H1 (cell line): ENCODE results near the gene RAB3D. TPM values are rescaled to one million over a fixed set of nuclear protein-coding genes. Genes with fewer than 3 reads are reported as not detected.
A peak's percentile ranks its signal among the peaks of the same experiment; 100 is the strongest.

Experiments
- CTCF ChIA-PET: fragments of 300-600 bp; sonication (Branson Sonifier 250); formaldehyde crosslinking; loops from one replicate; lab custom pipeline; 2021; ENCODE audit not compliant: partially characterized antibody; lab: Charles Lee
- POLR2A ChIA-PET: fragments of 300-600 bp; sonication (Branson Sonifier 250); formaldehyde crosslinking; loops from one replicate; lab custom pipeline; 2021; ENCODE audit warnings: inconsistent platforms; ENCODE audit not compliant: partially characterized antibody; lab: Charles Lee
- DNase-seq, 2 experiments: peaks; one replicate each; pipeline versions ENCODE4 v3.0.0 to v3.0.0-alpha.2; 2010 to 2022; ENCODE audit warnings: low spot score in 2 of 2, low read depth in 1 of 2, mixed read lengths in 1 of 2
- FAIRE-seq: peaks from 2 replicates; lab custom pipeline; 2011; peaks lifted over from hg19 to GRCh38; lab: Jason Lieb, UNC
- H2AFZ ChIP-seq: 2 replicates; pipeline ENCODE4 v1.8.1; 2012; ENCODE audit warnings: low read length, inconsistent platforms
- H2AK5ac ChIP-seq: 2 replicates; pipeline ENCODE4 v1.6.1; 2013; ENCODE audit warnings: low read depth, low read length
- H2BK120ac ChIP-seq: replicated peaks from 2 replicates; pipeline ENCODE3; 2013; ENCODE audit warnings: low read depth, low read length, inconsistent platforms
- H2BK12ac ChIP-seq: 2 replicates; pipeline ENCODE4 v1.6.1; 2013; ENCODE audit warnings: low read depth, low read length
- H2BK15ac ChIP-seq: 2 replicates; pipeline ENCODE4 v1.6.1; 2013; ENCODE audit warnings: low read length
- H2BK20ac ChIP-seq: 2 replicates; pipeline ENCODE4 v1.6.1; 2013; ENCODE audit warnings: low read length
- H2BK5ac ChIP-seq: 2 replicates; pipeline ENCODE4 v1.6.1; 2013; ENCODE audit warnings: low read depth, low read length
- H3K14ac ChIP-seq: 2 replicates; pipeline ENCODE4 v1.6.1; 2013; ENCODE audit warnings: inconsistent platforms; ENCODE audit not compliant: insufficient read length
- H3K18ac ChIP-seq: 2 replicates; pipeline ENCODE4 v1.6.1; 2013; ENCODE audit warnings: low read length; ENCODE audit errors: extremely low read depth
- H3K23ac ChIP-seq: 2 replicates; pipeline ENCODE4 v1.6.1; 2013; ENCODE audit warnings: inconsistent platforms; ENCODE audit not compliant: insufficient read length
- H3K23me2 ChIP-seq: 2 replicates; pipeline ENCODE4 v1.6.1; 2013; ENCODE audit warnings: low read depth, low read length
- H3K27ac ChIP-seq: 2 replicates; pipeline ENCODE4 v1.6.1; 2011; ENCODE audit warnings: low read depth, low read length, inconsistent platforms
- H3K27me3 ChIP-seq, 4 experiments: replicated peaks in 1 of 4; 1 replicate in 1 of 4; 2 replicates in 3 of 4; pipeline versions ENCODE4 v1.6.1 to v1.8.1; 2011 to 2013; ENCODE audit warnings: low read length in 3 of 4, mild to moderate bottlenecking in 3 of 4, inconsistent platforms in 2 of 4, mixed read lengths in 2 of 4, moderate library complexity in 1 of 4; ENCODE audit not compliant: control insufficient read depth in 3 of 4, insufficient read depth in 3 of 4; ENCODE audit errors: extremely low read depth in 1 of 4
- H3K36me3 ChIP-seq, 4 experiments: 2 replicates each; pipeline versions ENCODE4 v1.6.1 to v1.8.1; 2011 to 2013; ENCODE audit warnings: mild to moderate bottlenecking in 4 of 4, low read length in 3 of 4, moderate library complexity in 2 of 4, control low read depth in 1 of 4, inconsistent platforms in 1 of 4; ENCODE audit not compliant: insufficient read depth in 4 of 4, control insufficient read depth in 2 of 4
- H3K4ac ChIP-seq: replicated peaks from 2 replicates; pipeline ENCODE3; 2013; ENCODE audit warnings: low read length, low read depth, mixed read lengths, inconsistent platforms; ENCODE audit not compliant: insufficient read length
- H3K4me1 ChIP-seq, 4 experiments: replicated peaks in 1 of 4; 1 replicate in 1 of 4; 2 replicates in 3 of 4; pipeline versions ENCODE4 v1.6.1 to v1.8.1; 2011 to 2013; ENCODE audit warnings: low read length in 3 of 4, inconsistent platforms in 2 of 4, mixed read lengths in 1 of 4; ENCODE audit not compliant: insufficient read depth in 4 of 4, control insufficient read depth in 3 of 4
- H3K4me2 ChIP-seq, 2 experiments: 2 replicates each; pipeline versions ENCODE4 v1.6.1 to v1.8.1; 2011 to 2013; ENCODE audit warnings: low read depth in 2 of 2, low read length in 2 of 2, control low read depth in 1 of 2, inconsistent platforms in 1 of 2, mild to moderate bottlenecking in 1 of 2; ENCODE audit not compliant: insufficient read depth in 1 of 2
- H3K4me3 ChIP-seq, 4 experiments: fragments of 200-600, 300-600 bp in 1 of 4; sonication (generic), shearing (Covaris generic), sonication (Bioruptor Twin) in 1 of 4; 2 replicates each; pipeline versions ENCODE4 v1.5.1 to v1.8.1; 2011 to 2016; ENCODE audit warnings: low read length in 4 of 4, low read depth in 3 of 4, control low read depth in 2 of 4, inconsistent platforms in 2 of 4, mild to moderate bottlenecking in 2 of 4, mixed read lengths in 1 of 4, moderate library complexity in 1 of 4; ENCODE audit not compliant: insufficient read depth in 2 of 4; ENCODE audit errors: extremely low read depth in 1 of 4
- H3K56ac ChIP-seq: replicated peaks from 2 replicates; pipeline ENCODE3; 2013; ENCODE audit warnings: low read depth, mild to moderate bottlenecking, mixed read lengths, low read length, inconsistent platforms; ENCODE audit not compliant: insufficient read length
- H3K79me1 ChIP-seq: 2 replicates; pipeline ENCODE4 v1.6.1; 2013; ENCODE audit warnings: low read depth, low read length, control low read depth
- H3K79me2 ChIP-seq, 2 experiments: 2 replicates each; pipeline versions ENCODE4 v1.6.1 to v1.8.1; 2012 to 2013; ENCODE audit warnings: low read length in 2 of 2, mild to moderate bottlenecking in 2 of 2, inconsistent platforms in 1 of 2; ENCODE audit not compliant: insufficient read depth in 2 of 2, control insufficient read depth in 1 of 2
- H3K9ac ChIP-seq, 4 experiments: replicated peaks in 1 of 4; 1 replicate in 1 of 4; 2 replicates in 3 of 4; pipeline versions ENCODE4 v1.6.1 to v1.8.1; 2011 to 2013; ENCODE audit warnings: low read depth in 3 of 4, low read length in 3 of 4, control low read depth in 2 of 4, mild to moderate bottlenecking in 2 of 4, moderate library complexity in 2 of 4, inconsistent platforms in 1 of 4; ENCODE audit errors: extremely low read depth in 1 of 4
- H3K9me3 ChIP-seq, 2 experiments: 2 replicates each; pipeline versions ENCODE4 v1.6.1 to v1.8.1; 2012 to 2013; ENCODE audit warnings: mild to moderate bottlenecking in 2 of 2, moderate library complexity in 2 of 2, control low read depth in 1 of 2, inconsistent platforms in 1 of 2, low read depth in 1 of 2, low read length in 1 of 2, mixed read lengths in 1 of 2; ENCODE audit not compliant: insufficient read depth in 2 of 2
- H4K20me1 ChIP-seq, 2 experiments: replicated peaks in 1 of 2; 2 replicates each; pipeline versions ENCODE3 to v1.8.1; 2011 to 2013; ENCODE audit warnings: inconsistent platforms in 2 of 2, low read length in 2 of 2, mild to moderate bottlenecking in 1 of 2; ENCODE audit not compliant: insufficient read depth in 2 of 2, control insufficient read depth in 1 of 2
- H4K5ac ChIP-seq: 2 replicates; pipeline ENCODE4 v1.6.1; 2013; ENCODE audit warnings: low read length, low read depth, mixed read lengths, inconsistent platforms; ENCODE audit not compliant: insufficient read length
- H4K8ac ChIP-seq: 2 replicates; pipeline ENCODE4 v1.8.0; 2013; ENCODE audit warnings: mild to moderate bottlenecking, moderate library complexity, low read length, inconsistent platforms; ENCODE audit not compliant: insufficient read depth; ENCODE audit errors: extremely low read depth
- H4K91ac ChIP-seq: replicated peaks from 2 replicates; pipeline ENCODE3; 2013; ENCODE audit warnings: low read length, mixed read lengths, inconsistent platforms; ENCODE audit not compliant: insufficient read length
- ATF2 ChIP-seq: IDR thresholded peaks from 2 replicates; pipeline ENCODE4 v1.6.1; 2012; ENCODE audit warnings: low read length, inconsistent platforms
- BACH1 ChIP-seq: IDR thresholded peaks from 2 replicates; pipeline ENCODE4 v1.6.1; 2012; ENCODE audit warnings: low read length, improper control_type of control experiment
- CBX8 ChIP-seq: fragments of 300-800, 300-1000 bp; sonication (generic); IDR thresholded peaks from 2 replicates; pipeline ENCODE4 v1.7.1; 2016; ENCODE audit warnings: low read depth, low read length, borderline replicate concordance
- CHD1 ChIP-seq: IDR thresholded peaks from 2 replicates; pipeline ENCODE4 v1.6.1; 2012; ENCODE audit warnings: low read depth, low read length, improper control_type of control experiment
- E2F6 ChIP-seq: IDR thresholded peaks from 2 replicates; pipeline ENCODE4 v1.6.1; 2012; ENCODE audit warnings: inconsistent platforms
- GTF2F1 ChIP-seq: IDR thresholded peaks from 2 replicates; pipeline ENCODE4 v1.6.1; 2012; ENCODE audit warnings: low read depth, low read length, improper control_type of control experiment, borderline replicate concordance
- HDAC6 ChIP-seq: IDR thresholded peaks from one replicate; pipeline ENCODE4 v1.7.1; 2012; ENCODE audit warnings: low read depth, mild to moderate bottlenecking, inconsistent platforms, low read length, moderate library complexity
- PHF8 ChIP-seq: fragments of 200-600 bp; sonication (generic); conservative IDR thresholded peaks from 2 replicates; pipeline ENCODE4 v1.7.1; 2012; ENCODE audit warnings: low read depth, mild to moderate bottlenecking, inconsistent platforms, low read length, moderate library complexity
- RAD21 ChIP-seq, 2 experiments: IDR thresholded peaks in 1 of 2; conservative IDR thresholded peaks in 1 of 2; 2 replicates each; pipeline ENCODE4 v1.6.1; 2011; ENCODE audit warnings: low read depth in 2 of 2, low read length in 2 of 2, improper control_type of control experiment in 1 of 2, inconsistent platforms in 1 of 2, mild to moderate bottlenecking in 1 of 2, moderate library complexity in 1 of 2
- RFX5 ChIP-seq: IDR thresholded peaks from 2 replicates; pipeline ENCODE4 v1.6.1; 2011; ENCODE audit warnings: low read depth, low read length, improper control_type of control experiment, borderline replicate concordance
- SP2 ChIP-seq: IDR thresholded peaks from 2 replicates; pipeline ENCODE4 v1.6.1; 2012; ENCODE audit warnings: mild to moderate bottlenecking, low read length, inconsistent platforms
- WGBS, 2 experiments: shearing (Covaris generic) in 1 of 2; methylation state at CpG; one replicate each; pipeline versions ENCODE4 v1.1.6 to v1.1.7; 2013 to 2015; ENCODE audit warnings: low lambda C conversion rate in 2 of 2, mixed read lengths in 2 of 2, inconsistent platforms in 1 of 2, low coverage in 1 of 2, missing lambda C conversion rate in 1 of 2; ENCODE audit not compliant: insufficient replicate concordance in 2 of 2, insufficient coverage in 1 of 2, insufficient read length in 1 of 2; ENCODE audit errors: extremely low coverage in 1 of 2, missing lambda C conversion rate in 1 of 2; 5-methylcytosine and 5-hydroxymethylcytosine counted together
- polyA plus RNA-seq, 7 experiments: library from polyadenylated mRNA; depleted of rRNA in 3 of 7; stranded (reverse) in 5 of 7; unstranded in 2 of 7; fragments of >200 nt in 5 of 7; fragments of 200-250 nt in 2 of 7; gene quantifications; 1 replicate in 5 of 7; 2 replicates in 1 of 7; 4 replicates in 1 of 7; pipeline versions ENCODE4 v1.2.1 to v1.2.3, GENCODE V29; 2011 to 2013; ENCODE audit warnings: missing spikeins in 2 of 7, mixed read lengths in 2 of 7
- total RNA-seq: library from RNA; stranded (reverse); fragmentation: NEBNext Ultra II Directional; extraction: Animal tissue kit (Norgen Biotek cat#: 25700); gene quantifications from 2 replicates; pipeline ENCODE4 v1.2.1, GENCODE V29; 2021

RAB3D gene
- total and polyA plus RNA-seq, 2 of the 8 experiments (the other 6 are each of a cell fraction or from before 2014, with no cell fraction given) = 17.8 to 23.8 TPM

GRCh38 chr19:11384778-11385129, 45.3 kb upstream of the RAB3D start:
- peak overlapping the region in 1 of 4 experiments; percentile 78; a peak in 1 of 8 replicates for H3K4me3 ChIP-seq
- TF ChIP-seq SP2 = no peak
- TF ChIP-seq CHD1 = no peak
- TF ChIP-seq RFX5 = no peak
- no peak for TF ChIP-seq GTF2F1
- TF ChIP-seq PHF8 = no peak
- no peak for TF ChIP-seq HDAC6
- no peak for TF ChIP-seq E2F6
- no peak for TF ChIP-seq CBX8
- no peak for TF ChIP-seq RAD21 (IDR thresholded peaks at IDR 0.05 in 1 of 2, conservative IDR thresholded peaks at IDR 0.05 in 1 of 2; ENCODE audit: low read depth in 2 of 2, low read length in 2 of 2)
- no peak for TF ChIP-seq BACH1
- no peak for TF ChIP-seq ATF2

More at GRCh38 chr19:11384778-11385129, 45.3 kb upstream of the RAB3D start:
- peaks cover 24% of the 10 kb centered on the region for H3K23me2 ChIP-seq
- ChIA-PET CTCF (interaction anchor here (0.7 to 16.8 kb wide), 13 partner anchors 9 to 91 kb away, joined by 3 to 197 read pairs (median 11); partner anchors contain the start of genes ODAD3, PRKCSH and RGL3), POLR2A (interaction anchor here (0.9 to 4.7 kb wide), 9 partner anchors 10 to 98 kb away, joined by 3 to 48 read pairs (median 9); partner anchors contain the start of genes RAB3D, RGL3 and SWSAP1)
- H4K8ac ChIP-seq = no peak overlapping the region
- FAIRE-seq (no peak), DNase-seq (no peak)
- H3K4ac ChIP-seq = no peak overlapping the region
- H3K27me3 ChIP-seq = no peaks in the 10 kb centered on the region
- H3K14ac ChIP-seq = no peak overlapping the region
- peak overlapping the region in 1 of 2 experiments; percentile 90; a peak in 1 of 4 replicates for H3K4me2 ChIP-seq
- H2AFZ ChIP-seq = no peak overlapping the region
- H2BK120ac ChIP-seq = no peak overlapping the region
- no peaks in the 10 kb centered on the region for H3K36me3 ChIP-seq
- H3K23ac ChIP-seq = no peak overlapping the region
- H4K5ac ChIP-seq = no peak overlapping the region
- no peak overlapping the region for H2AK5ac ChIP-seq
- H3K79me2 ChIP-seq = no peaks in the 10 kb centered on the region
- no peak overlapping the region for H3K27ac ChIP-seq
- H3K79me1 ChIP-seq = 0 out of 2 replicates have a peak, but pooled peaks cover 2% of the 10 kb centered on the region
- no peak overlapping the region for H4K91ac ChIP-seq
- no peaks in the 10 kb centered on the region for H3K9me3 ChIP-seq
- H3K18ac ChIP-seq = no peak overlapping the region
- whole genome bisulfite sequencing, 2 experiments = 92% methylated on average over 5 of the region's 5 CpGs; no CpG with 5 or more reads in 1 of the 2 experiments
- peaks cover 0 to 11% (median 5%) of the 10 kb centered on the region in 4 experiments; a peak in 5 of 7 replicates for H3K4me1 ChIP-seq
- no peak overlapping the region for H2BK12ac ChIP-seq
- no peak overlapping the region for H3K9ac ChIP-seq
- H3K56ac ChIP-seq = no peak overlapping the region
- H2BK15ac ChIP-seq = no peak overlapping the region
- H2BK5ac ChIP-seq = no peak overlapping the region
- H2BK20ac ChIP-seq = no peak overlapping the region
- H4K20me1 ChIP-seq = peaks cover 2% of the 10 kb centered on the region in 2 experiments
